Measurements from ENCODE around the gene ARL5A. TPM values are rescaled to one million over a fixed set of nuclear protein-coding genes. Genes with fewer than 3 reads are reported as not detected.

The ARL5A gene
- total and polyA plus RNA-seq, 5 donors = 26.8 to 119 (median 93.3) TPM

DNA sequence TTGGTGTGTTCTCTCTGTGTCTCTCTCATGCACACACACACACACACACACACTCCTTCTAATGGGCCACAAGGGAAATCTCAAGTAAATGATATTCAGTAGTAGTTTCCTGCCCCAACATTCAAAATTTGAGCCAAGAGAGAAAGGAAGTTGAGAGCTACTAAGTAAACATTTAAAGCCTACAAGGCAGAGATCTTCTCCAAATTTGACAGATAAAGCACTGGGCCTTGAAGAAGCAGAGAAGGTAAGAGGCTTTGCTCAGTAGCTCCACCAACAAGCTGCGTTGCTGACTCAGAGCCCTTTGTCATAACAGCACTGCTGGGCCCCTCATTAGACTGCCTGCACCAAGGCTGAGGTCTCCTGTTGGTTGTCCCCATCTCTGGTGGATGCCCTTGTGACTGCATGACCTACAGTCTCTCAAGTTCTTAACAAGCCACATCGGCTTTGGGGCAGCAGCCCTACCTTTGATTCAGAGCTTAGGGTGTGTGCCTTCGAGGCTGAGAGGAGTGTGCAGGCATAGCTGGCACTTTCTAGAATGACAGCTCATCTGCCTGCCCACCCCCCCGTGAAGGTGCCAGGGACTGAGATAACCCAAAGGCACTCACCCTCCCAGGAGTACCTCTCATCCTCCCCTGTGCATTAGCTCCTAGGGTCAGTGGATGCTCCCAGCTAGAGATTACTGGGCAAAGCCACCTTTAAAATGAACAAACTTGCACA, 61.6 kb downstream of the ARL5A start:
- WGBS = 60% methylated on average over 4 of the region's 4 CpGs
- no peaks in the 10 kb centered on the region for H3K27me3 ChIP-seq (ENCODE audit: control insufficient read depth, insufficient read depth)
- DNase-seq (no peak), ATAC-seq (no peak)
- H3K9me3 ChIP-seq (ENCODE audit: control insufficient read depth, low read length) = no peaks in the 10 kb centered on the region
- no peak overlapping the region for H3K4me3 ChIP-seq (ENCODE audit: low read length)
- intact Hi-C loops (cut with DNase I) = no loop called here
- H3K4me1 ChIP-seq (ENCODE audit: control insufficient read depth, insufficient read depth, low read length) = peaks cover 11% of the 10 kb centered on the region
- H3K27ac ChIP-seq (ENCODE audit: low read length) = no peak overlapping the region

- H3K27ac ChIP-seq (ENCODE audit: low read length) = no peak overlapping the region
- ATAC-seq (peak; percentile 32 to 52), DNase-seq (peak in 1 of 3 donors; percentile 35)
- H3K27me3 ChIP-seq (ENCODE audit: control insufficient read depth, insufficient read depth) = no peaks in the 10 kb centered on the region
- 68% methylated on average over 10 of the region's 10 CpGs for WGBS
- peaks cover 11% of the 10 kb centered on the region for H3K4me1 ChIP-seq (ENCODE audit: control insufficient read depth, insufficient read depth, low read length)
- H3K4me3 ChIP-seq (ENCODE audit: low read length) = no peak overlapping the region
- intact Hi-C loops (cut with DNase I) = no loop called here
- no peaks in the 10 kb centered on the region for H3K9me3 ChIP-seq (ENCODE audit: control insufficient read depth, low read length)
Observed at GRCh38 chr2:151765760-151766410, 62.3 kb downstream of the ARL5A start.

GRCh38 chr2:151762694-151763093, 65.5 kb downstream of the ARL5A start:
- no peaks in the 10 kb centered on the region for H3K9me3 ChIP-seq (ENCODE audit: control insufficient read depth, low read length)
- no peak overlapping the region for H3K27ac ChIP-seq (ENCODE audit: low read length)
- no peak for DNase-seq
- WGBS = 44% methylated on average over 3 of the region's 3 CpGs
- ATAC-seq = no peak
- intact Hi-C loops (cut with DNase I) = no loop called here
- H3K4me3 ChIP-seq (ENCODE audit: low read length) = no peak overlapping the region
- no peaks in the 10 kb centered on the region for H3K27me3 ChIP-seq (ENCODE audit: control insufficient read depth, insufficient read depth)
- peaks cover 14% of the 10 kb centered on the region for H3K4me1 ChIP-seq (ENCODE audit: control insufficient read depth, insufficient read depth, low read length)

- no peaks in the 10 kb centered on the region for H3K9me3 ChIP-seq (ENCODE audit: control insufficient read depth, low read length)
- ATAC-seq = no peak
- H3K4me1 ChIP-seq (ENCODE audit: control insufficient read depth, insufficient read depth, low read length) = peaks cover 13% of the 10 kb centered on the region
- H3K27ac ChIP-seq (ENCODE audit: low read length) = no peak overlapping the region
- no peak for DNase-seq
- H3K27me3 ChIP-seq (ENCODE audit: control insufficient read depth, insufficient read depth) = no peaks in the 10 kb centered on the region
- no peak overlapping the region for H3K4me3 ChIP-seq (ENCODE audit: low read length)
- intact Hi-C loops (cut with DNase I) = no loop called here
Observed at GRCh38 chr2:151761687-151762086, 66.5 kb downstream of the ARL5A start.

DNA sequence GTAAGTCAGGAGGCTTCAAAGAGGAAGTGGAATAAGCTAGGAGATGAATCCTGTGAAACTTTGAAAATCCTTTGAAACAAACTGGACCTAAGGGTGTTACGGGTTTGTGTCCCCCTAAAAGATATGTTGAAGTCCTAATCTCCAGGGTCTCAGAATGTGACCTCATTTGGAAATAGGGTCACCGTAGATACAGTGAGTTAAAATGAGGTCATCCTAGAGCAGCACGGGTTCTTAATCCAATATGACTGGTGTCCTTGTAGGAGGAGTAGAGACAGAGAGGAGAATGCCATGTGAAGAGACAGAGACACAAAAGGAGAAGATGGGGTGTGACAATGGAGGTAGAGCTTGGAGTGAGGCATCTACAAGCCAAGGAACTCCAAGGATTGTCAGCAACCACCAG, 67.0 kb downstream of the ARL5A start:
- Histone ChIP-seq H3K9me3 (ENCODE audit: control insufficient read depth, low read length) (no peaks in the 10 kb centered on the region), H3K4me1 (ENCODE audit: control insufficient read depth, insufficient read depth, low read length) (peaks cover 11% of the 10 kb centered on the region), H3K27ac (ENCODE audit: low read length) (no peak overlapping the region), H3K27me3 (ENCODE audit: control insufficient read depth, insufficient read depth) (no peaks in the 10 kb centered on the region), H3K4me3 (ENCODE audit: low read length) (no peak overlapping the region)
- ATAC-seq (no peak), DNase-seq (no peak)
- intact Hi-C loops (cut with DNase I) = no loop called here
- 82% methylated on average over 3 of the region's 3 CpGs for WGBS

DNA sequence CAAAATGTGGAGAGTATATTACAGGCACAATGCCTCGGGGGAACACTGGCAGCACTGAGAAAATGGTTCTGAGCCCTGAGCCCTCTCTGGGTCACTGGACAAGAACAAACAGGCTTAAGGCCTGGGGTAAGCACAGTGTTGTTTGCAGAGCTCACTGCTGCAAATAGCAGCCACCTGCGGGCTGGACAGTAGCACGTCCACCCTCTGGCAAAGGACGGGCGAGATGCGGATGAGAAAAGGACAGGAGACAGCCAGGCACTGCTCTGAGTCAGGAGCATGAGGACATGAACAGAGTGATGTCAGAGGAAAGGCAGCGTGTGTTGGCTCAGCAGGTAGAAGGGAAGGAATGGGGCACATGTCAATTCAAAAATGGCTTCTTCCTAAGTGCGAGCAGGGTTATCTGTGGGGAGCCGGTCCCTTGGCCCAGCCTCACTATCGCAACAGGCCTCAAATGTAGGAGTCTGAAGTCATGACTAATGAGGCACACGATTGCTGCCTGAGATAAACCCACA, 68.0 kb downstream of the ARL5A start:
- no peaks in the 10 kb centered on the region for H3K27me3 ChIP-seq (ENCODE audit: control insufficient read depth, insufficient read depth)
- no peak overlapping the region for H3K4me3 ChIP-seq (ENCODE audit: low read length)
- peak; percentile 56 to 64 for ATAC-seq
- no peaks in the 10 kb centered on the region for H3K9me3 ChIP-seq (ENCODE audit: control insufficient read depth, low read length)
- peak overlapping the region; percentile 62 for H3K27ac ChIP-seq (ENCODE audit: low read length)
- intact Hi-C loops (cut with DNase I) = no loop called here
- peak in 1 of 3 donors; percentile 48 for DNase-seq
- WGBS = 67% methylated on average over 11 of the region's 11 CpGs
- H3K4me1 ChIP-seq (ENCODE audit: control insufficient read depth, insufficient read depth, low read length) = peaks cover 8% of the 10 kb centered on the region

DNA sequence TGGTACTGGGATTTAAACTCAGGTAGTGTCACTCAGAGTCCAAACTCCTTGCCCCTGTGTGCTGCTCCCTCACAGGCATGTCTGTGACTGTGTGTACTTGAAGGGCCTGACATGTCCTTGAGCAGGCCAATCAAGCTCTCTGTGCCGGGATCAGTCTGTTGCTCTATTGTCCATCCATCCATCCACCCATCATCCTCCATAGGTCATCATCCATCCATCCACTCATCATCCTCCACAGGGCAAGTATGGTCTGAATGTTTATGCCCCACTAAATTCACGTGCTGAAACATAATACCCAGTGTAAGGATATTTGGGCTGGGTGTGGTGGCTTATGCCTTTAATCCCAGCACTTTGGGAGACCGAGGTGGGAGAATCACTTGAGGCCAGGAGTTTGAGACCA, 69.5 kb downstream of the ARL5A start:
- intact Hi-C loops (cut with DNase I) = no loop called here
- H3K27ac ChIP-seq (ENCODE audit: low read length) = no peak overlapping the region
- 93% methylated on average over 3 of the region's 3 CpGs for WGBS

GRCh38 chr2:151757861-151758260, 70.4 kb downstream of the ARL5A start:
- Histone ChIP-seq H3K4me1 (ENCODE audit: control insufficient read depth, insufficient read depth, low read length) (peaks cover 10% of the 10 kb centered on the region), H3K27me3 (ENCODE audit: control insufficient read depth, insufficient read depth) (no peaks in the 10 kb centered on the region), H3K27ac (ENCODE audit: low read length) (no peak overlapping the region), H3K9me3 (ENCODE audit: control insufficient read depth, low read length) (no peaks in the 10 kb centered on the region), H3K4me3 (ENCODE audit: low read length) (no peak overlapping the region)
- WGBS = 9% methylated on average over 1 of the region's 1 CpG
- ATAC-seq (no peak), DNase-seq (no peak)
- intact Hi-C loops (cut with DNase I) = no loop called here

More for the DNA sequence above, 69.5 kb downstream of the ARL5A start:
- no peak overlapping the region for H3K4me3 ChIP-seq (ENCODE audit: low read length)
- no peak for DNase-seq
- H3K27me3 ChIP-seq (ENCODE audit: control insufficient read depth, insufficient read depth) = no peaks in the 10 kb centered on the region
- no peaks in the 10 kb centered on the region for H3K9me3 ChIP-seq (ENCODE audit: control insufficient read depth, low read length)
- no peak for ATAC-seq
- H3K4me1 ChIP-seq (ENCODE audit: control insufficient read depth, insufficient read depth, low read length) = peaks cover 10% of the 10 kb centered on the region

DNA sequence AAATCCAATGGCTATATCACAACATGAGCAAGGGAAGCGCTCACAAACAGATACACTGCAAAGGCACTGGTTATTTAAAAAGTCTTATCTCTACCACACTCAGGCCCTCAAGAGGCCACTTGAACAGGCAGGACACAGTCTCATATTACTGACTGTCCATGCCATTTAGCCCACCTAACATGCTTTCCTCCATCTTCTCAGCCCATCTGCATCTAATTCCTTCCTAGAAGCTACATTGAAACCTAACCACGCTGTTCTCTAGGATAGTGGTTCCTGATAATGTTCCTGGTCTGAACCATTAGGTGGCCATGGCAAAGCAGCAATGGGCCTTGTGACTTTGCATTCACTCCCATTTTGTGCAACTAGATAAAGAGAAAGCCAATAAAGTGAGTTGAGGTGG, 71.4 kb downstream of the ARL5A start:
- H3K27ac ChIP-seq (ENCODE audit: low read length) = no peak overlapping the region
- H3K27me3 ChIP-seq (ENCODE audit: control insufficient read depth, insufficient read depth) = no peaks in the 10 kb centered on the region
- no peak overlapping the region for H3K4me3 ChIP-seq (ENCODE audit: low read length)
- WGBS = 79% methylated on average over 2 of the region's 2 CpGs
- no peaks in the 10 kb centered on the region for H3K9me3 ChIP-seq (ENCODE audit: control insufficient read depth, low read length)
- ATAC-seq = peak; percentile 70 to 76
- peaks cover 10% of the 10 kb centered on the region for H3K4me1 ChIP-seq (ENCODE audit: control insufficient read depth, insufficient read depth, low read length)
- no peak for DNase-seq
- intact Hi-C loops (cut with DNase I) = no loop called here

GRCh38 chr2:151754253-151754897, 73.8 kb downstream of the ARL5A start:
- DNase-seq (no peak), ATAC-seq (no peak)
- Histone ChIP-seq H3K4me3 (ENCODE audit: low read length) (no peak overlapping the region), H3K4me1 (ENCODE audit: control insufficient read depth, insufficient read depth, low read length) (peaks cover 10% of the 10 kb centered on the region), H3K9me3 (ENCODE audit: control insufficient read depth, low read length) (no peaks in the 10 kb centered on the region), H3K27ac (ENCODE audit: low read length) (no peak overlapping the region), H3K27me3 (ENCODE audit: control insufficient read depth, insufficient read depth) (no peaks in the 10 kb centered on the region)
- WGBS = 81% methylated on average over 1 of the region's 1 CpG
- intact Hi-C loops (cut with DNase I) = no loop called here

GRCh38 chr2:151753540-151753939, 74.7 kb downstream of the ARL5A start:
- ATAC-seq = no peak
- no peak for DNase-seq
- no peaks in the 10 kb centered on the region for H3K27me3 ChIP-seq (ENCODE audit: control insufficient read depth, insufficient read depth)
- no peak overlapping the region for H3K4me3 ChIP-seq (ENCODE audit: low read length)
- intact Hi-C loops (cut with DNase I) = no loop called here
- peaks cover 10% of the 10 kb centered on the region for H3K4me1 ChIP-seq (ENCODE audit: control insufficient read depth, insufficient read depth, low read length)
- H3K9me3 ChIP-seq (ENCODE audit: control insufficient read depth, low read length) = no peaks in the 10 kb centered on the region
- no peak overlapping the region for H3K27ac ChIP-seq (ENCODE audit: low read length)
